Stimulated activated CD4-positive, alpha-beta T cell treated with anti-CD3 and anti-CD28 coated beads, Interleukin-12 subunit alpha, Interleukin-12 subunit beta, amount 100 ng/mL, for 4 hours (primary cell): ENCODE results near the gene CD46.

Experiments
- DNase-seq: peaks from one replicate; pipeline ENCODE4 v3.0.0-alpha.2; 2020

Gene CD46

GRCh38 chr1:207831517-207832327 lies 79.9 kb downstream of the CD46 start:
- DNase-seq, result peak; percentile 37

DNA sequence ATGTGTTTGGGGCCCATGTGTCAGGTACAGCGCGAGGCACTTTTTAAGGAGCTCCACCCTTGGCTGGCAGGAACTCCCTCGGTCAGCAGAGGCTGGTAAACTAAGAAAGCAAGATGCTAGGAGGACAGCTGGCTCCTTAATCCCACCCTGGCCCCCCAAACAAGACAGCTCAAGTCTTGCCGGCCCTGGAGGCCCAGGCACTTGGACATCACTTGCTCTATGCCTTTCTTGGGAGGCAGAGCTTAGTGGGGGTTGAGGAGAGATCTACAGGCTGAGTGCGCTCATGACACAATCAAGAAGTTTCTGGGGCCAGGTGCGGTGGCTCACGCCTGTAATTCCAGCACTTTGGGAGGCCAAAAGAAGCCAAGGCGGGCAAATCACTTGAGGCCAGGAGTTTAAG lies 80.9 kb downstream of the CD46 start:
- DNase-seq, result no peak

- DNase-seq, result no peak
These were observed 81.5 kb downstream of the CD46 start for GRCh38 chr1:207833381-207833780.

DNA sequence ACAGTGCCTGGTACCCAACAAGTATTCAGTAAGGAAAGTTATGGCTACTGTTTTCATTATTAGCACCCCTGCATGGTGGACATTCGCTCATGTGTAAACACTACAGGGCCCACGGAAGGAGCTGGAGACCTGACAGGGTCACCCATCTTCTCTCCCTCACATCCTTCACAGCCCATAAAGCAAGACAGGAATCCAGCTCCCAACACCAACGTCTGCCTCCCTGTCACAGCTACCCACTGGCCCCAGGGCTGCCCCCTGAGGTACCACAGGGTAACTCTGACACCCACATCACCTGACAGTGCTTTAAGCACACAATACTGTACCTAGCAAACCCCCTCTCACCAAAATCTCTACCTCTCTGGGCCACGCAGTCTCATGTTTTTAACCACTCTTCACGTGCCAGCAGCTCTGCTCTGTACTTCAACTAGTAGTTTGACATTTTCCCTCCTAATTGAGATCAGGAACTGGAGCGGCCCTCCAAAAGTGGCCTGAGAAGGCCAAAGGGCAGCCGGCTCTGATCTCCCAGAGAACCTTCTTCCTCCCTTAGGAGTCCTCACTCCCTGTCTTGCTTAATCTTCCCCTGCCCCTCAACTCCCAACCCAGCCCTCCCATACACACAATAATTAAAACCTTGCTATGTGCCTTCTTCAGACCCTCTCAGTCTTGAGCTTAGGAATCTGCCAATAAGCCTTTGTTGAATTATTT lies 82.3 kb downstream of the CD46 start:
- DNase-seq, result no peak

DNA sequence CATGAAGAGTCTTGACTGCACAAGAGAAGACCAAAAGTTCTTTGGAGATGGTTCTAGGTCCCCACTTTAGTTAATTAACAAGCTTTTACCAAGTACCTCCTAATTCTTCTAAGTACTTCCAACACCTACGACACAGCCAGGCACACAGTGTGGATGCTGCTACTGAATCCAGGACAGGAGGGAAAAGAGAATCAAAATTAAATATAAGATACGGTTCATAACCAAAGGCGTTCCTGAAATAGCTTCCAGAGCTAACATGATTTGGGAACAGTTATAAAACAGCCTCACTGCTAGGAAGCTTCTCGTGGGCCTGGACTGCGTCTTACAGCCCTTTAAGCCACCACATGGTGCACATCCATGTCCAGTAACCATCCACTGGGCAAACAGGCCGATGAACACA lies 84.1 kb downstream of the CD46 start:
- DNase-seq, result no peak

GRCh38 chr1:207836591-207837347 lies 84.9 kb downstream of the CD46 start:
- no peak for DNase-seq

- no peak for DNase-seq
These were observed 85.8 kb downstream of the CD46 start for GRCh38 chr1:207837673-207838072.

- no peak for DNase-seq
These were observed 86.6 kb downstream of the CD46 start for GRCh38 chr1:207838156-207839082.

DNA sequence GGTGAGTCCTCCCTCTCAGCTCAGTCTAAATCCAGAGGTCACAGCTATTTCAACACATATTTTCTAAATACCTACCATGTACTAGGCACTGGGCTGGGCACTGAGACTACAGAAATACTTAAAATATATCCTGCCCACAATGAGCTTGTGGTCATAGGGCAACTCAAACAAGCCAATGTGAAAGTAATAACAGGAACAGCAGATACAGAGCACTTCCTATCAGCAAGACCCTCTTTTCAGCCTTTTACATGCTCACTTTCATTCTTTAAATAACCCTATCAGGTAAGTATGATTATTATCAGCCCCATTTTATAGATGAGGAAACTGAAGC lies 87.2 kb downstream of the CD46 start:
- DNase-seq, result no peak

GRCh38 chr1:207840380-207840779 lies 88.5 kb downstream of the CD46 start:
- no peak for DNase-seq

GRCh38 chr1:207841293-207841692 lies 89.4 kb downstream of the CD46 start:
- no peak for DNase-seq

GRCh38 chr1:207841901-207842300 lies 90.0 kb downstream of the CD46 start:
- DNase-seq, result no peak

GRCh38 chr1:207842506-207842905 lies 90.7 kb downstream of the CD46 start:
- DNase-seq, result no peak

DNA sequence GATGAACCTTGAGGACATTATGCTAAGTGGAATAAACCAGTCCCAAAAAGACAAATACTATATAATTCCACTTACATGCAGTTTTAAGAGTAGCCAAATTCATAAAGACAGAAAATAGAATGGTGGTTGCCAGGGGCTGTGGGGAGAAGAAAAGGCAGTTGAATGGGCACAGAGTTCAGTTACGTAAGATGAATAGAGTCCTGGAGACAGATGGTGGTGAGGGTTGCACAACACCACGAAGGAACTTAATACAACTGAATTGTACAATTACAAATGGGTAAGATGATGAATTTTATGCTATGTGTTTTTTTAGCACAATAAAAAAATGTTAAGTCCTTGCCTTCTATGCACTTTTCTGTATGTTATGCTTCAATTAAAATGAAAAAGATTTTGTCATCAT lies 92.5 kb downstream of the CD46 start:
- no peak for DNase-seq
